Astrocyte of the cerebellum (primary cell): ENCODE results near the gene CARMIL1.
A peak's percentile ranks its signal among the peaks of the same experiment; 100 is the strongest.

ENCODE experiments used
- DNase-seq: peaks from one replicate; pipeline ENCODE4 v3.0.0-alpha.2; 2011; ENCODE audit warnings: low read depth
- H3K4me3 ChIP-seq: 2 replicates; pipeline ENCODE4 v1.5.1; 2011; ENCODE audit warnings: mild to moderate bottlenecking, low read depth, low read length, moderate library complexity
- CTCF ChIP-seq: IDR thresholded peaks from 2 replicates; pipeline ENCODE4 v1.5.1; 2012; ENCODE audit warnings: low read length, low read depth, moderate library complexity, mild to moderate bottlenecking; ENCODE audit errors: missing control alignments
- in situ Hi-C: cut with HindIII; loops from 2 replicates; pipeline ENCODE4 v1.10.0; 2017; ENCODE audit warnings: low sequenced_read_pairs

Gene CARMIL1

GRCh38 chr6:25524542-25524941 lies 245.4 kb downstream of the CARMIL1 start:
- no peak for DNase-seq
- H3K4me3 ChIP-seq, result no peak overlapping the region
- in situ Hi-C loops, result no loop called here
- TF ChIP-seq CTCF, result no peak

GRCh38 chr6:25525078-25525477 lies 245.9 kb downstream of the CARMIL1 start:
- no peak overlapping the region for H3K4me3 ChIP-seq
- DNase-seq, result no peak
- in situ Hi-C loops, result no loop called here
- TF ChIP-seq CTCF, result no peak

GRCh38 chr6:25534942-25535631 lies 255.9 kb downstream of the CARMIL1 start:
- H3K4me3 ChIP-seq, result no peak overlapping the region
- DNase-seq, result no peak
- TF ChIP-seq CTCF, result no peak
- in situ Hi-C loops, result no loop called here

GRCh38 chr6:25535632-25536225 lies 256.6 kb downstream of the CARMIL1 start:
- no peak overlapping the region for H3K4me3 ChIP-seq
- in situ Hi-C loops, result no loop called here
- no peak for DNase-seq
- TF ChIP-seq CTCF, result no peak

- H3K4me3 ChIP-seq, result no peak overlapping the region
- TF ChIP-seq CTCF, result no peak
- in situ Hi-C loops, result no loop called here
- DNase-seq, result no peak
These were observed 257.6 kb downstream of the CARMIL1 start for GRCh38 chr6:25536781-25537180.

GRCh38 chr6:25537349-25538018 lies 258.3 kb downstream of the CARMIL1 start:
- peak; percentile 18 for DNase-seq
- H3K4me3 ChIP-seq, result no peak overlapping the region
- TF ChIP-seq CTCF, result no peak
- in situ Hi-C loops, result no loop called here
